A549 (cell line): ENCODE data around the gene MYO10.

ENCODE experiments used
- BHLHE40 ChIP-seq: IDR thresholded peaks from 2 replicates; pipeline ENCODE4 v1.6.1; 2012; ENCODE audit warnings: low read depth, low read length, inconsistent platforms
- CBX8 ChIP-seq: fragments of 200-600 bp; sonication (generic); IDR thresholded peaks from 2 replicates; pipeline ENCODE4 v1.6.1; 2016
- CEBPB ChIP-seq, 2 experiments: fragments of >200 bp in 1 of 2; sonication (Bioruptor Twin) in 1 of 2; formaldehyde crosslinking in 1 of 2; IDR thresholded peaks; 2 replicates each; pipeline ENCODE4 v1.6.1; 2012 to 2016
- CHD2 ChIP-seq: fragments of 150-350 bp; IDR thresholded peaks from 2 replicates; pipeline ENCODE4 v1.6.1; 2014; ENCODE audit warnings: low read length; ENCODE audit not compliant: partially characterized antibody
- GATA3 ChIP-seq: IDR thresholded peaks from 2 replicates; pipeline ENCODE4 v1.6.1; 2012; ENCODE audit warnings: borderline replicate concordance
- MAFK ChIP-seq: fragments of 450-650 bp; IDR thresholded peaks from 2 replicates; pipeline ENCODE4 v1.6.1; 2014; ENCODE audit not compliant: partially characterized antibody
- MYC ChIP-seq: IDR thresholded peaks from 2 replicates; pipeline ENCODE4 v1.6.1; 2012; ENCODE audit warnings: mild to moderate bottlenecking, inconsistent platforms, low read length, improper control_type of control experiment, borderline replicate concordance
- POLR2A ChIP-seq: IDR thresholded peaks from 2 replicates; pipeline ENCODE4 v1.6.1; 2012; ENCODE audit warnings: mild to moderate bottlenecking, low read length
- RAD21 ChIP-seq, 2 experiments: fragments of >200 bp in 1 of 2; sonication (Bioruptor Twin) in 1 of 2; formaldehyde crosslinking in 1 of 2; IDR thresholded peaks in 1 of 2; conservative IDR thresholded peaks in 1 of 2; 2 replicates in 1 of 2; 3 replicates in 1 of 2; pipeline ENCODE4 v1.6.1; 2012 to 2018; ENCODE audit warnings: inconsistent platforms in 1 of 2
- TF ChIP-seq, protein P1 (sequence below): fragments of >200 bp; sonication (Bioruptor Twin); formaldehyde crosslinking; IDR thresholded peaks from 3 replicates; pipeline ENCODE4 v1.5.1; 2016
- TF ChIP-seq, protein P2 (sequence below): fragments of 250-450 bp; sonication (Bioruptor Pico); IDR thresholded peaks from 2 replicates; pipeline ENCODE4 v1.5.0; 2021; ENCODE audit warnings: mild to moderate bottlenecking, moderate library complexity, borderline replicate concordance
- TF ChIP-seq, protein P3 (sequence below): fragments of 450-650 bp; IDR thresholded peaks from 2 replicates; pipeline ENCODE4 v1.6.1; 2014; ENCODE audit warnings: antibody characterized with exemption
- TF ChIP-seq, protein P4 (sequence below): IDR thresholded peaks from 2 replicates; pipeline ENCODE4 v1.6.1; 2012

DNA sequence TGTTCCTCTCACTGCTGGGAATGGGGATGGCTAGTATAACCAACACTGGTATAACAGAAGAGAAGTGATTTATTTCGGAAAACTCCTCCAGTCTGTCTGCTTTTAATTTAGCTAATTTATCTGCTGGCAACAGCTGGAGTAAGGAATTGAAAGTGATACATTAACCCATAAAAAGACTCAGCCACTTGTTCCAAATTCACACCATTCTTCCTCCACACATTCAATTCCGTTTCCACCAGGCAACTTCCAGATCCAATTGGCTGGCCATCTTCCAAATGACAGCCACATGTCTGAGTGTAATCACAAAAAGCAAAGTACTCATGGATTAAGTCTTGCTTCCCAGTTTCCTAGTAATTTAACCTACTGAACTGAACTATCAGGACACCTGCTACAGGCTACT is 242.2 kb downstream of the MYO10 start:
- TF ChIP-seq, protein P1, sequence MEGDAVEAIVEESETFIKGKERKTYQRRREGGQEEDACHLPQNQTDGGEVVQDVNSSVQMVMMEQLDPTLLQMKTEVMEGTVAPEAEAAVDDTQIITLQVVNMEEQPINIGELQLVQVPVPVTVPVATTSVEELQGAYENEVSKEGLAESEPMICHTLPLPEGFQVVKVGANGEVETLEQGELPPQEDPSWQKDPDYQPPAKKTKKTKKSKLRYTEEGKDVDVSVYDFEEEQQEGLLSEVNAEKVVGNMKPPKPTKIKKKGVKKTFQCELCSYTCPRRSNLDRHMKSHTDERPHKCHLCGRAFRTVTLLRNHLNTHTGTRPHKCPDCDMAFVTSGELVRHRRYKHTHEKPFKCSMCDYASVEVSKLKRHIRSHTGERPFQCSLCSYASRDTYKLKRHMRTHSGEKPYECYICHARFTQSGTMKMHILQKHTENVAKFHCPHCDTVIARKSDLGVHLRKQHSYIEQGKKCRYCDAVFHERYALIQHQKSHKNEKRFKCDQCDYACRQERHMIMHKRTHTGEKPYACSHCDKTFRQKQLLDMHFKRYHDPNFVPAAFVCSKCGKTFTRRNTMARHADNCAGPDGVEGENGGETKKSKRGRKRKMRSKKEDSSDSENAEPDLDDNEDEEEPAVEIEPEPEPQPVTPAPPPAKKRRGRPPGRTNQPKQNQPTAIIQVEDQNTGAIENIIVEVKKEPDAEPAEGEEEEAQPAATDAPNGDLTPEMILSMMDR: no peak
- TF ChIP-seq, protein P2, sequence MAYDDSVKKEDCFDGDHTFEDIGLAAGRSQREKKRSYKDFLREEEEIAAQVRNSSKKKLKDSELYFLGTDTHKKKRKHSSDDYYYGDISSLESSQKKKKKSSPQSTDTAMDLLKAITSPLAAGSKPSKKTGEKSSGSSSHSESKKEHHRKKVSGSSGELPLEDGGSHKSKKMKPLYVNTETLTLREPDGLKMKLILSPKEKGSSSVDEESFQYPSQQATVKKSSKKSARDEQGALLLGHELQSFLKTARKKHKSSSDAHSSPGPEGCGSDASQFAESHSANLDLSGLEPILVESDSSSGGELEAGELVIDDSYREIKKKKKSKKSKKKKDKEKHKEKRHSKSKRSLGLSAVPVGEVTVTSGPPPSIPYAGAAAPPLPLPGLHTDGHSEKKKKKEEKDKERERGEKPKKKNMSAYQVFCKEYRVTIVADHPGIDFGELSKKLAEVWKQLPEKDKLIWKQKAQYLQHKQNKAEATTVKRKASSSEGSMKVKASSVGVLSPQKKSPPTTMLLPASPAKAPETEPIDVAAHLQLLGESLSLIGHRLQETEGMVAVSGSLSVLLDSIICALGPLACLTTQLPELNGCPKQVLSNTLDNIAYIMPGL (CRISPR knock-in tag): no peak
- TF ChIP-seq MAFK (no peak), GATA3 (no peak), POLR2A (no peak), CBX8 (no peak), CHD2 (no peak), BHLHE40 (no peak), RAD21 (conservative IDR thresholded peaks at IDR 0.05 in 1 of 2, IDR thresholded peaks at IDR 0.05 in 1 of 2) (no peak), CEBPB (IDR thresholded peaks at IDR 0.05) (no peak), MYC (no peak)
- TF ChIP-seq, protein P3, sequence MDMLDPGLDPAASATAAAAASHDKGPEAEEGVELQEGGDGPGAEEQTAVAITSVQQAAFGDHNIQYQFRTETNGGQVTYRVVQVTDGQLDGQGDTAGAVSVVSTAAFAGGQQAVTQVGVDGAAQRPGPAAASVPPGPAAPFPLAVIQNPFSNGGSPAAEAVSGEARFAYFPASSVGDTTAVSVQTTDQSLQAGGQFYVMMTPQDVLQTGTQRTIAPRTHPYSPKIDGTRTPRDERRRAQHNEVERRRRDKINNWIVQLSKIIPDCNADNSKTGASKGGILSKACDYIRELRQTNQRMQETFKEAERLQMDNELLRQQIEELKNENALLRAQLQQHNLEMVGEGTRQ: no peak
- TF ChIP-seq, protein P4, sequence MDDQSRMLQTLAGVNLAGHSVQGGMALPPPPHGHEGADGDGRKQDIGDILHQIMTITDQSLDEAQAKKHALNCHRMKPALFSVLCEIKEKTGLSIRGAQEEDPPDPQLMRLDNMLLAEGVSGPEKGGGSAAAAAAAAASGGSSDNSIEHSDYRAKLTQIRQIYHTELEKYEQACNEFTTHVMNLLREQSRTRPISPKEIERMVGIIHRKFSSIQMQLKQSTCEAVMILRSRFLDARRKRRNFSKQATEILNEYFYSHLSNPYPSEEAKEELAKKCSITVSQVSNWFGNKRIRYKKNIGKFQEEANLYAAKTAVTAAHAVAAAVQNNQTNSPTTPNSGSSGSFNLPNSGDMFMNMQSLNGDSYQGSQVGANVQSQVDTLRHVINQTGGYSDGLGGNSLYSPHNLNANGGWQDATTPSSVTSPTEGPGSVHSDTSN: no peak
